Measurements from ENCODE around the gene TLE4.
"Not testable (repeated sequence)": the region's sequence is repeated elsewhere in the genome, so short reads cannot be mapped to it uniquely, and the experiment has no call there.

TLE4 gene

GRCh38 chr9:79571309-79572031 lies at the start of gene TLE4:
Gene TLE4, plus strand, starts transcription at chr9:79571965. Its CDS starts 826 bp downstream, at chr9:79572791.
- peak; percentile 100 for DNase-seq

GRCh38 chr9:79522793-79523192 lies 49.0 kb upstream of the TLE4 start:
- no peak for DNase-seq

- no peak for DNase-seq
Measured at GRCh38 chr9:79524266-79524665, 47.5 kb upstream of the TLE4 start.

- no peak for DNase-seq
Measured at GRCh38 chr9:79526149-79526672, 45.6 kb upstream of the TLE4 start.

- no peak for DNase-seq
Measured at GRCh38 chr9:79535534-79535933, 36.2 kb upstream of the TLE4 start.

- DNase-seq: no peak
Measured at GRCh38 chr9:79537838-79538237, 33.9 kb upstream of the TLE4 start.

- no peak for DNase-seq
Measured at GRCh38 chr9:79542735-79543620, 28.8 kb upstream of the TLE4 start.

- not testable (repeated sequence) for DNase-seq
Measured at GRCh38 chr9:79544375-79544774, 27.4 kb upstream of the TLE4 start.

GRCh38 chr9:79551586-79551985 lies 20.2 kb upstream of the TLE4 start:
- no peak for DNase-seq

GRCh38 chr9:79551994-79552393 lies 19.8 kb upstream of the TLE4 start:
- no peak for DNase-seq

GRCh38 chr9:79555474-79556089 lies 16.2 kb upstream of the TLE4 start:
- no peak for DNase-seq

GRCh38 chr9:79559495-79560181 lies 12.1 kb upstream of the TLE4 start:
- peak; percentile 55 for DNase-seq

GRCh38 chr9:79562749-79563386 lies 8.9 kb upstream of the TLE4 start:
- no peak for DNase-seq

- DNase-seq: no peak
Measured at GRCh38 chr9:79564105-79564504, 7.7 kb upstream of the TLE4 start.

- DNase-seq: no peak
Measured at GRCh38 chr9:79565245-79565644, 6.5 kb upstream of the TLE4 start.

GRCh38 chr9:79567671-79568098 lies 4.1 kb upstream of the TLE4 start:
- DNase-seq: no peak

GRCh38 chr9:79568337-79569101 lies 3.2 kb upstream of the TLE4 start:
- DNase-seq: no peak

- DNase-seq: no peak
Measured at GRCh38 chr9:79569814-79570447, 1.8 kb upstream of the TLE4 start.

GRCh38 chr9:79570448-79571308 lies 1.1 kb upstream of the TLE4 start:
- DNase-seq: peak; percentile 52
